WTC11 (cell line): ENCODE data around the gene RPS3. TPM values are rescaled to one million over a fixed set of nuclear protein-coding genes. Genes with fewer than 3 reads are reported as not detected.
A peak's percentile ranks its signal among the peaks of the same experiment; 100 is the strongest.

Source experiments
- ATAC-seq: fragments of 200-7000 bp; cut with Tn5 transposase; 2 replicates; pipeline ENCODE4 v1.10.0; 2021; ENCODE audit warnings: mild to moderate bottlenecking, moderate library complexity
- CTCF ChIA-PET: fragments of 300-600 bp; sonication (Branson Sonifier 250); formaldehyde crosslinking; loops from one replicate; lab custom pipeline; 2021; ENCODE audit warnings: antibody characterized with exemption; lab: Charles Lee
- POLR2A ChIA-PET: fragments of 350-600 bp; sonication (Branson Sonifier 250); formaldehyde crosslinking; loops from one replicate; lab custom pipeline; 2021; ENCODE audit warnings: antibody characterized with exemption; lab: Charles Lee
- DNase-seq: peaks from one replicate; pipeline ENCODE4 v3.0.0; 2021; ENCODE audit warnings: low spot score
- H3K27ac Mint-ChIP-seq: 2 replicates; pipeline ENCODE4 v1.8.0; 2021; ENCODE audit warnings: mixed read lengths
- H3K27me3 Mint-ChIP-seq: 2 replicates; pipeline ENCODE4 v1.8.0; 2021; ENCODE audit warnings: low read depth, mild to moderate bottlenecking, moderate library complexity, mixed read lengths
- H3K36me3 Mint-ChIP-seq: 2 replicates; pipeline ENCODE4 v1.8.0; 2021; ENCODE audit warnings: mixed read lengths
- H3K4me1 Mint-ChIP-seq: 2 replicates; pipeline ENCODE4 v1.8.0; 2022; ENCODE audit warnings: mixed read lengths
- H3K4me3 Mint-ChIP-seq: 2 replicates; pipeline ENCODE4 v1.8.0; 2021; ENCODE audit warnings: mild to moderate bottlenecking, moderate library complexity, mixed read lengths
- H3K9me3 Mint-ChIP-seq: 2 replicates; pipeline ENCODE4 v1.8.0; 2021; ENCODE audit warnings: mixed read lengths
- AR ChIP-seq: fragments of 250-450 bp; sonication (Bioruptor Pico); IDR thresholded peaks from 2 replicates; pipeline ENCODE4 v1.9.0; 2021; ENCODE audit warnings: mild to moderate bottlenecking
- ATF6 ChIP-seq: sonication (generic); formaldehyde crosslinking; IDR thresholded peaks from 2 replicates; pipeline ENCODE4 v1.8.1; 2023; ENCODE audit warnings: mild to moderate bottlenecking, missing genetic modification reagents
- CDX4 ChIP-seq: fragments of 250-450 bp; sonication (Bioruptor Pico); IDR thresholded peaks from 2 replicates; pipeline ENCODE4 v1.9.0; 2021; ENCODE audit warnings: moderate library complexity, mild to moderate bottlenecking, inconsistent platforms, borderline replicate concordance
- CREB1 ChIP-seq: sonication (generic); formaldehyde crosslinking; IDR thresholded peaks from 2 replicates; pipeline ENCODE4 v1.8.0; 2023; ENCODE audit warnings: mild to moderate bottlenecking, missing genetic modification reagents
- ETV6 ChIP-seq: sonication (generic); formaldehyde crosslinking; IDR thresholded peaks from 2 replicates; pipeline ENCODE4 v1.8.1; 2022; ENCODE audit warnings: mild to moderate bottlenecking, missing genetic modification reagents
- FOXK1 ChIP-seq: sonication (generic); formaldehyde crosslinking; IDR thresholded peaks from 2 replicates; pipeline ENCODE4 v1.8.0; 2022; ENCODE audit warnings: mild to moderate bottlenecking, moderate library complexity, missing genetic modification reagents
- FOXP1 ChIP-seq: sonication (generic); formaldehyde crosslinking; IDR thresholded peaks from 2 replicates; pipeline ENCODE4 v1.8.0; 2022; ENCODE audit warnings: missing genetic modification reagents, mild to moderate bottlenecking, moderate library complexity, borderline replicate concordance
- FOXP4 ChIP-seq: sonication (generic); formaldehyde crosslinking; IDR thresholded peaks from 2 replicates; pipeline ENCODE4 v1.8.0; 2022; ENCODE audit warnings: mild to moderate bottlenecking, missing genetic modification reagents
- GABPB1 ChIP-seq: sonication (generic); formaldehyde crosslinking; IDR thresholded peaks from 2 replicates; pipeline ENCODE4 v1.8.1; 2023; ENCODE audit warnings: mild to moderate bottlenecking, missing genetic modification reagents
- GRHL2 ChIP-seq: fragments of 250-450 bp; sonication (Bioruptor Pico); IDR thresholded peaks from 2 replicates; pipeline ENCODE4 v1.8.0; 2022; ENCODE audit warnings: mild to moderate bottlenecking, moderate library complexity; ENCODE audit not compliant: insufficient replicate concordance, severe bottlenecking
- GTF2I ChIP-seq: fragments of 250-450 bp; sonication (Bioruptor Pico); conservative IDR thresholded peaks from 2 replicates; pipeline ENCODE4 v1.4.0; 2021; ENCODE audit warnings: mild to moderate bottlenecking
- JAZF1 ChIP-seq: fragments of 250-450 bp; sonication (Bioruptor Pico); IDR thresholded peaks from 2 replicates; pipeline ENCODE4 v1.9.0; 2021; ENCODE audit warnings: moderate library complexity, mild to moderate bottlenecking, inconsistent platforms
- KAT7 ChIP-seq: sonication (generic); formaldehyde crosslinking; IDR thresholded peaks from 2 replicates; pipeline ENCODE4 v1.8.1; 2023; ENCODE audit warnings: missing genetic modification reagents, mild to moderate bottlenecking, borderline replicate concordance
- MYBL2 ChIP-seq: sonication (generic); formaldehyde crosslinking; IDR thresholded peaks from 2 replicates; pipeline ENCODE4 v1.8.1; 2023; ENCODE audit warnings: mild to moderate bottlenecking, moderate library complexity, missing genetic modification reagents
- NFATC4 ChIP-seq: fragments of 250-450 bp; sonication (Bioruptor Pico); IDR thresholded peaks from 2 replicates; pipeline ENCODE4 v1.9.0; 2021; ENCODE audit warnings: mild to moderate bottlenecking
- NFE2L1 ChIP-seq: sonication (generic); formaldehyde crosslinking; IDR thresholded peaks from 2 replicates; pipeline ENCODE4 v1.8.1; 2023; ENCODE audit warnings: missing genetic modification reagents
- PRRX2 ChIP-seq: fragments of 250-450 bp; sonication (Bioruptor Pico); IDR thresholded peaks from 2 replicates; pipeline ENCODE4 v1.8.0; 2021; ENCODE audit warnings: mild to moderate bottlenecking
- ZBTB43 ChIP-seq: sonication (generic); formaldehyde crosslinking; IDR thresholded peaks from 2 replicates; pipeline ENCODE4 v1.8.1; 2023; ENCODE audit warnings: mild to moderate bottlenecking, missing genetic modification reagents
- ZNF263 ChIP-seq: sonication (generic); formaldehyde crosslinking; IDR thresholded peaks from 2 replicates; pipeline ENCODE4 v1.8.1; 2022; ENCODE audit warnings: low read depth, mild to moderate bottlenecking, moderate library complexity, missing genetic modification reagents
- ZNF416 ChIP-seq: fragments of 250-450 bp; sonication (Bioruptor Pico); IDR thresholded peaks from 2 replicates; pipeline ENCODE4 v1.9.0; 2021; ENCODE audit warnings: mild to moderate bottlenecking, inconsistent platforms
- ZNF423 ChIP-seq: fragments of 250-450 bp; sonication (Bioruptor Pico); IDR thresholded peaks from 2 replicates; pipeline ENCODE4 v2.1.2; 2022; ENCODE audit warnings: mild to moderate bottlenecking, moderate library complexity
- total RNA-seq: library from RNA; stranded (reverse); gene quantifications from 3 replicates; pipeline ENCODE4 v1.2.3, GENCODE V29; 2021

RPS3 gene
- total RNA-seq, 1 experiment from 2014 or later: 3,967 TPM

- no peak for TF ChIP-seq CDX4 (CRISPR knock-in tag)
- TF ChIP-seq GRHL2 (CRISPR knock-in tag): no peak
- TF ChIP-seq ZNF423 (CRISPR knock-in tag): no peak
- TF ChIP-seq GABPB1 (CRISPR knock-in tag): peak; percentile 21; the same call in 1 of the 2 replicates
- no peak for TF ChIP-seq ZNF416 (CRISPR knock-in tag)
- TF ChIP-seq MYBL2 (CRISPR knock-in tag): 0 out of 2 replicates have a peak, but pooled peaks have one; percentile 48
- no peak for TF ChIP-seq JAZF1 (CRISPR knock-in tag)
- no peak for TF ChIP-seq ATF6 (CRISPR knock-in tag)
- TF ChIP-seq FOXP1 (CRISPR knock-in tag): no peak
- no peak for TF ChIP-seq PRRX2 (CRISPR knock-in tag)
- peak; percentile 7; the same call in 1 of the 2 replicates for TF ChIP-seq FOXP4
- TF ChIP-seq ZNF263 (CRISPR knock-in tag): no peak
- TF ChIP-seq NFATC4 (CRISPR knock-in tag): no peak
- peak; percentile 65; the same call in 1 of the 2 replicates for TF ChIP-seq KAT7
- TF ChIP-seq NFE2L1: no peak
- TF ChIP-seq CREB1 (CRISPR knock-in tag): no peak
- TF ChIP-seq AR (CRISPR knock-in tag): no peak
- peak; percentile 35; the same call in 1 of the 2 replicates for TF ChIP-seq FOXK1 (CRISPR knock-in tag)
These were observed 47.9 kb upstream of the RPS3 start, which contains the start of gene ARRB1 (continued) for GRCh38 chr11:75351541-75351790.

GRCh38 chr11:75351791-75352587 lies 47.3 kb upstream of the RPS3 start:
- Mint-ChIP-seq H3K27ac (0 out of 2 replicates have a peak overlapping the region, but pooled peaks have one; percentile 30), H3K27me3 (peaks cover 8% of the 10 kb centered on the region), H3K9me3 (no peaks in the 10 kb centered on the region), H3K4me3 (peak overlapping the region; percentile 73), H3K4me1 (peaks cover 58% of the 10 kb centered on the region), H3K36me3 (peaks cover 5% of the 10 kb centered on the region; the same call in 1 of the 2 replicates)
- ChIA-PET POLR2A (interaction anchor here (0.9 kb wide), 1 partner anchor 72 kb away, joined by 4 read pairs; no protein-coding TSS in a partner anchor), CTCF (interaction anchor here (0.7 to 6.9 kb wide), 16 partner anchors 9 to 246 kb away, joined by 3 to 34 read pairs (median 4); no protein-coding TSS in a partner anchor)
- ATAC-seq: peak; percentile 73
- peak; percentile 66 for DNase-seq
- no peak for TF ChIP-seq GTF2I (CRISPR knock-in tag)
- TF ChIP-seq ETV6 (CRISPR knock-in tag): 0 out of 2 replicates have a peak, but pooled peaks have one; percentile 61
- TF ChIP-seq FOXP1 (CRISPR knock-in tag): peak; percentile 67
- TF ChIP-seq ZBTB43 (CRISPR knock-in tag): peak; percentile 92; the same call in 1 of the 2 replicates
- TF ChIP-seq GABPB1 (CRISPR knock-in tag): 0 out of 2 replicates have a peak, but pooled peaks have one; percentile 5
